ENCODE results near the gene IL6R.
A peak's percentile ranks its signal among the peaks of the same experiment; 100 is the strongest.
"Not testable (repeated sequence)": the region's sequence is repeated elsewhere in the genome, so short reads cannot be mapped to it uniquely, and the experiment has no call there.

Gene IL6R

GRCh38 chr1:154411525-154411924 lies 6.4 kb downstream of the IL6R start:
- ATAC-seq (replicated peaks; ENCODE audit: extremely low read depth, poor library complexity, severe bottlenecking) (no peak), DNase-seq (ENCODE audit: low spot score in 2 of 2) (no peak)
- peaks cover 10% of the 10 kb centered on the region for H3K36me3 Mint-ChIP-seq (ENCODE audit: insufficient read depth)
- no peaks in the 10 kb centered on the region for H3K9me3 Mint-ChIP-seq
- H3K27me3 Mint-ChIP-seq, result no peaks in the 10 kb centered on the region
- H3K4me3 Mint-ChIP-seq, result no peak overlapping the region
- peaks cover 34% of the 10 kb centered on the region for H3K4me1 Mint-ChIP-seq
- no peak overlapping the region for H3K27ac Mint-ChIP-seq (ENCODE audit: low read depth)

DNA sequence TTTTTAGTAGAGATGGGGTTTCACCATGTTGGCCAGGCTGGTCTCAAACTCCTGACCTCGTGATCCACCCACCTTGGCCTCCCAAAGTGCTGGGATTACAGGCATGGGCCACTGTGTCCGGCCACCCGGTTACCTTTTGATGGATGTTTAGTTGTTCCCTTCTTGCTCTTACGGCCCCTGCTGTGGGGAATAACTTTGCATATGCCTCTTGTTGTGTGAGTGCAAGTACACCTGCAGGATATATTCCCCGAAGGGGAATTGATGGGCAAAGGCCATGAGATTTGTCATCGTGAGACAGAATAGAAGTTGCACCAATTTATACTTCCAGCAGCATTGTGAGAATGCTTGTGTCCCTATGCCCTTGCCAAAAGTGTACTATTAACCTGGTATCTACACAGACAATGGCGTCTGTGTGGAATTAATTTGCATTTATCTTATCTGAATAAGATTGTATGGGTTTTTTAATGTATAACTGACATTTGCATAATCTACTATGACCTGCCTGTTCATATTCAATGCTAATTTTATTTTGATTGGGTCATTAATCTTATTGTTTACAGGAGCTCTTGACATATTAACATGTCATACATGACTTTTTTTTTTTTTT lies 8.1 kb downstream of the IL6R start:
- no peaks in the 10 kb centered on the region for H3K27me3 Mint-ChIP-seq
- H3K4me3 Mint-ChIP-seq, result no peak overlapping the region
- H3K9me3 Mint-ChIP-seq, result no peaks in the 10 kb centered on the region
- no peak for ATAC-seq (replicated peaks; ENCODE audit: extremely low read depth, poor library complexity, severe bottlenecking)
- peaks cover 20% of the 10 kb centered on the region for H3K4me1 Mint-ChIP-seq
- DNase-seq (ENCODE audit: low spot score in 2 of 2), result no peak
- H3K36me3 Mint-ChIP-seq (ENCODE audit: insufficient read depth), result peaks cover 6% of the 10 kb centered on the region
- H3K27ac Mint-ChIP-seq (ENCODE audit: low read depth), result no peak overlapping the region

- peaks cover 3% of the 10 kb centered on the region for H3K36me3 Mint-ChIP-seq (ENCODE audit: insufficient read depth)
- H3K27me3 Mint-ChIP-seq, result no peaks in the 10 kb centered on the region
- H3K4me3 Mint-ChIP-seq, result no peak overlapping the region
- no peak for ATAC-seq (replicated peaks; ENCODE audit: extremely low read depth, poor library complexity, severe bottlenecking)
- no peaks in the 10 kb centered on the region for H3K9me3 Mint-ChIP-seq
- no peak for DNase-seq (ENCODE audit: low spot score in 2 of 2)
- no peak overlapping the region for H3K27ac Mint-ChIP-seq (ENCODE audit: low read depth)
- H3K4me1 Mint-ChIP-seq, result peaks cover 24% of the 10 kb centered on the region
Measured at GRCh38 chr1:154414606-154415005, 9.5 kb downstream of the IL6R start.

DNA sequence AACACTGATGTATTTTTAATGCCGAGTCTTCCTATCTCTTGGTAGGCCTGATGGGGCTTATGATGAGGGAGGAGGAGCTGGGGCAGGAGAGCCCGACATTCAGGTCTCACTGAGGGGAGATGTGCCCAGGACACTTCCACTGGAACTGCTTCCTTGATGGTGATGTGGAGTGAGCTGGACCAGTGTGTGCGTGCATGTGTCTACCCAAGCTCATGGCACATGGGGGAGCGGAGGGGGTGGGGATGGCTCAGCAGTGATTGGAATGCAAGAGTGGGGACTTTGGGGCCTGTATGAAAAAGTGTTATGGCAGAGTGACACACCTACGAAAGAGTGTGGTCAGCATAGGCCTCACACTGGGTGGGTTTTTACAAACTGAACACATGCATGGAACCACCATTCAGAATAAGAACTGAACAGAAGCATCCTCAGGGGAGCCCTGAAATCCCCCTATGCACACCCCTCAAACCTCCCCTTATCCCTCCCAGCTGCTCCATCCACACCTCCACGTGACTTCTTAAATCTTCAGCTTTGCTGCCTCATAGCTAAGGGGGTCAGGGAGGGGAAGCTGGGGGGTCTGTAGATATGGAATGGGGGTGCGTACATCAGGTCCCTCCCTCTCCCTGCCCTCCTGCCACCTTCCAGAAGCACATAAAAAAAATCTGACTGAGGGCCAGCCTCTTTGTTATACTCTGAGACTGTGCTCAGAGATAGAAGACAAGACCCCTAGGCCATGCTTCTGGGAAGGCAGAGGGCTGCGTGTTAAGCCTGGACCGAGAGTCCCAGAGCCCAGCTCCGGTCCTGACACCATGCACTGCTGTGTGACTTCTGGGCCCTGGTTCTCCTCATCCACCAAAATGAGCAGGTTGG lies 11.6 kb downstream of the IL6R start:
- Mint-ChIP-seq H3K27ac (ENCODE audit: low read depth) (no peak overlapping the region), H3K4me3 (no peak overlapping the region)
- ATAC-seq (replicated peaks; ENCODE audit: extremely low read depth, poor library complexity, severe bottlenecking), result no peak

GRCh38 chr1:154417338-154417608 lies 12.1 kb downstream of the IL6R start:
- peaks cover 2% of the 10 kb centered on the region for H3K36me3 Mint-ChIP-seq (ENCODE audit: insufficient read depth)
- H3K27me3 Mint-ChIP-seq, result no peaks in the 10 kb centered on the region
- no peak for ATAC-seq (replicated peaks; ENCODE audit: extremely low read depth, poor library complexity, severe bottlenecking)
- H3K4me3 Mint-ChIP-seq, result no peak overlapping the region
- H3K9me3 Mint-ChIP-seq, result no peaks in the 10 kb centered on the region
- DNase-seq (ENCODE audit: low spot score in 2 of 2), result no peak
- no peak overlapping the region for H3K27ac Mint-ChIP-seq (ENCODE audit: low read depth)
- peaks cover 21% of the 10 kb centered on the region for H3K4me1 Mint-ChIP-seq

More for the DNA sequence above, 11.6 kb downstream of the IL6R start:
- Mint-ChIP-seq H3K36me3 (ENCODE audit: insufficient read depth) (peaks cover 2% of the 10 kb centered on the region), H3K4me1 (peaks cover 21% of the 10 kb centered on the region), H3K27me3 (no peaks in the 10 kb centered on the region), H3K9me3 (no peaks in the 10 kb centered on the region)
- no peak for DNase-seq (ENCODE audit: low spot score in 2 of 2)

DNA sequence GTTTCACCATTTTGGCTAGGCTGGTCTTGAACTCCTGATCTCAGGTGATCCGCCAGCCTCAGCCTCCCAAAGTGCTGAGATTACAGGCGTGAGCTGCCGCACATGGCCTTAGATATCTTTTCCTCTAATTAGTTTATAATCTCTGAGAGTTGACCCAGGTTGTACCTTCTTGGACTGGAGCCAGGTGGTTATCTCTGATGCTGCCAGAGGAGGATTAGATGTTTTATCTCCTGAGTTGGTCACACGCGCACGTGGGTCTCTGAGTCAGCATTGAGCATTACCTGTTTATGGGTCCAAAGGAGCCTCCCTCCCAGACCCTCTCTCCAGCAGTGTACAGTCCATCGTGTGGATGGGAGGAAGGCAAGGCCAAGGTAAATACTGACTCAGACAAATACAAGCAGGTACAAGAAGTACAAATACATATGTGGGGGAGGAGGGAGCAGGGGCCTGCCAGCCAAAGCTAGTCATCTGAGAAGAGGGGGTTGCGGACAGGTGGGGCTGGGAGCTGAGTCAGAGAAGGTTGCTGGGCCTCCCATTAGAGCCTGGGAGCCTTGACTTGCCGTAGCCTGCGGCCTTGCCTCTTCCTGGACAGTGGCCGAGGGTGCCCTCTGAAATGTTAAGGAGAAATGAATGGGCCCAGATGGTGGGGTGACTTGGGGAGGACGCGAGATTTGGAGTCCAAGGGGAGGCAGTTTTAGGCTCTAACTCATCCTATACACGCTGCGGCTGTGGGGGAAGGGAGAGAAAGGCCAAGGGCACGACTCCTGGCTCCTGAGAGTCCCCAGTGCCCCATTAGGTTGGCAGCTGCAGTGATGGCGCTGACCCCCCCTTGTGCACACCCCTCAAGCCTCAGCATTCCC lies 13.1 kb downstream of the IL6R start:
- Mint-ChIP-seq H3K9me3 (no peaks in the 10 kb centered on the region), H3K27ac (ENCODE audit: low read depth) (no peak overlapping the region), H3K36me3 (ENCODE audit: insufficient read depth) (peaks cover 2% of the 10 kb centered on the region), H3K4me3 (no peak overlapping the region), H3K27me3 (no peaks in the 10 kb centered on the region), H3K4me1 (peaks cover 21% of the 10 kb centered on the region)
- ATAC-seq (replicated peaks; ENCODE audit: extremely low read depth, poor library complexity, severe bottlenecking) (no peak), DNase-seq (ENCODE audit: low spot score in 2 of 2) (no peak)

GRCh38 chr1:154418923-154419619 lies 13.9 kb downstream of the IL6R start:
- peak overlapping the region; percentile 8 for H3K27ac Mint-ChIP-seq (ENCODE audit: low read depth)
- H3K27me3 Mint-ChIP-seq, result no peaks in the 10 kb centered on the region
- peaks cover 2% of the 10 kb centered on the region for H3K36me3 Mint-ChIP-seq (ENCODE audit: insufficient read depth)
- H3K4me1 Mint-ChIP-seq, result peaks cover 21% of the 10 kb centered on the region
- H3K9me3 Mint-ChIP-seq, result no peaks in the 10 kb centered on the region
- no peak for DNase-seq (ENCODE audit: low spot score in 2 of 2)
- no peak for ATAC-seq (replicated peaks; ENCODE audit: extremely low read depth, poor library complexity, severe bottlenecking)
- peak overlapping the region; percentile 49 for H3K4me3 Mint-ChIP-seq

- Mint-ChIP-seq H3K4me3 (peak overlapping the region; percentile 49), H3K27me3 (no peaks in the 10 kb centered on the region), H3K9me3 (no peaks in the 10 kb centered on the region), H3K36me3 (ENCODE audit: insufficient read depth) (peaks cover 2% of the 10 kb centered on the region), H3K27ac (ENCODE audit: low read depth) (peak overlapping the region; percentile 8), H3K4me1 (peaks cover 21% of the 10 kb centered on the region)
- DNase-seq (ENCODE audit: low spot score in 2 of 2) (no peak), ATAC-seq (replicated peaks; ENCODE audit: extremely low read depth, poor library complexity, severe bottlenecking) (peak; percentile 28)
Measured at GRCh38 chr1:154419620-154420571, 14.8 kb downstream of the IL6R start.

- Mint-ChIP-seq H3K27me3 (no peaks in the 10 kb centered on the region), H3K4me1 (peaks cover 26% of the 10 kb centered on the region), H3K36me3 (ENCODE audit: insufficient read depth) (peaks cover 2% of the 10 kb centered on the region), H3K4me3 (no peak overlapping the region), H3K27ac (ENCODE audit: low read depth) (no peak overlapping the region), H3K9me3 (no peaks in the 10 kb centered on the region)
- ATAC-seq (replicated peaks; ENCODE audit: extremely low read depth, poor library complexity, severe bottlenecking) (no peak), DNase-seq (ENCODE audit: low spot score in 2 of 2) (no peak)
Measured at GRCh38 chr1:154420961-154421924, 16.1 kb downstream of the IL6R start.

DNA sequence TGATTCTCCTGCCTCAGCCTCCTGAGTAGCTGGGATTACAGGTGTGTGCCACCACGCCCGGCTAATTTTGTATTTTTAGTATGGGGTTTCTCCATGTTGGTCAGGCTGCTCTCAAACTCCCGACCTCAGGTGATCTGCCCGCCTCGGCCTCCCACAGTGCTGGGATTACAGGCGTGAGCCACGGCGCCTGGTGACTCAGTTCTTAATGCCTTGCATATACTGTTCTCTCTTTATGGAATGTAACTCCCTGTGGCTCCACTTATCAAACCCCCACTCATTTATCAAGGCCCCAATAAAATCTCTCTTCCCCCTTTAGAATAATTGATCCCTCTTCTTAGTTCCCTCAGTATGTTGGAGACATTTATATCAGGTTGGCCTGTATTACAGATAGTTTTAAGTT lies 16.9 kb downstream of the IL6R start:
- H3K9me3 Mint-ChIP-seq; H3K4me3 Mint-ChIP-seq; ATAC-seq (replicated peaks; ENCODE audit: extremely low read depth, poor library complexity, severe bottlenecking); H3K36me3 Mint-ChIP-seq (ENCODE audit: insufficient read depth); H3K27ac Mint-ChIP-seq (ENCODE audit: low read depth); DNase-seq (ENCODE audit: low spot score in 2 of 2); H3K27me3 Mint-ChIP-seq: not testable (repeated sequence)
- peaks cover 27% of the 10 kb centered on the region for H3K4me1 Mint-ChIP-seq

DNA sequence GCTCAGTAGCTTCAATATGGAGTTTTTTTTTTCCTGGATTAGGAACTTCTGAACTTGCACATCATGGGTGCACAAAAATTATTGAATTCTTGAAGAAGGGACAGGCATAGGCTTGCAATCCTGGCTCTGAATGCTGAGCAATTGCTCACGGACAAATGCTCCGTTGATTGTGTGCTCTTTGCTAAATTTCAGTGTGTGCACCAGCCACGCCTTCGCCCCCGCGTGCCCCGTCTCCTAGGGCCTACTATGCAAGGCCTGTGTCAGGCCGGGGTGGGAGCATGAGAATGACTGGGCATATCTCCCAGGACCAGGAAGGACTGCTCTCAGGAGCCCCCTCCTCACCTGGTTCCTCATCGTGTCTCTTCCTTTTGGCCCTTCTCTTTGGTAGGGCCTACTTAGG lies 17.4 kb downstream of the IL6R start:
- H3K27ac Mint-ChIP-seq (ENCODE audit: low read depth), result no peak overlapping the region
- H3K36me3 Mint-ChIP-seq (ENCODE audit: insufficient read depth), result no peaks in the 10 kb centered on the region
- peaks cover 27% of the 10 kb centered on the region for H3K4me1 Mint-ChIP-seq
- H3K9me3 Mint-ChIP-seq, result no peaks in the 10 kb centered on the region
- no peak for ATAC-seq (replicated peaks; ENCODE audit: extremely low read depth, poor library complexity, severe bottlenecking)
- H3K4me3 Mint-ChIP-seq, result no peak overlapping the region
- no peaks in the 10 kb centered on the region for H3K27me3 Mint-ChIP-seq
- no peak for DNase-seq (ENCODE audit: low spot score in 2 of 2)
